Activated CD4-positive, CD25-positive, alpha-beta regulatory T cell (primary cell): Measurements from ENCODE around the gene KSR2.
A peak's percentile ranks its signal among the peaks of the same experiment; 100 is the strongest.

Experiments used
- DNase-seq, 4 experiments: peaks; one replicate each; lab custom pipeline; 2025; lab: John Stamatoyannopoulos, UW

Gene KSR2

GRCh38 chr12:117622741-117623140, 346.0 kb downstream of the KSR2 start:
- no peak for DNase-seq

- DNase-seq, result no peak
Measured at GRCh38 chr12:117622087-117622486, 346.7 kb downstream of the KSR2 start.

- DNase-seq, result no peak
Measured at GRCh38 chr12:117607778-117608177, 361.0 kb downstream of the KSR2 start.

GRCh38 chr12:117606945-117607344, 361.8 kb downstream of the KSR2 start:
- no peak for DNase-seq

GRCh38 chr12:117606024-117606423, 362.8 kb downstream of the KSR2 start:
- no peak for DNase-seq

- no peak for DNase-seq
Measured at GRCh38 chr12:117603316-117604113, 365.3 kb downstream of the KSR2 start.

- DNase-seq, result no peak
Measured at GRCh38 chr12:117599849-117600248, 368.9 kb downstream of the KSR2 start.

GRCh38 chr12:117596968-117597367, 371.8 kb downstream of the KSR2 start:
- DNase-seq, result no peak

- DNase-seq, result no peak
Measured at GRCh38 chr12:117595751-117596150, 373.0 kb downstream of the KSR2 start.

GRCh38 chr12:117594481-117594880, 374.3 kb downstream of the KSR2 start:
- DNase-seq, result no peak

- no peak for DNase-seq
Measured at GRCh38 chr12:117593815-117594400, 374.9 kb downstream of the KSR2 start.

- no peak for DNase-seq
Measured at GRCh38 chr12:117592588-117593305, 376.0 kb downstream of the KSR2 start.

GRCh38 chr12:117590999-117591398, 377.8 kb downstream of the KSR2 start:
- DNase-seq, result no peak

- no peak for DNase-seq
Measured at GRCh38 chr12:117590386-117590785, 378.4 kb downstream of the KSR2 start.

- no peak for DNase-seq
Measured at GRCh38 chr12:117589021-117589420, 379.8 kb downstream of the KSR2 start.

GRCh38 chr12:117587631-117588287, 381.0 kb downstream of the KSR2 start:
- DNase-seq, result peak in 1 of 4 experiments; percentile 4

GRCh38 chr12:117583677-117584225, 385.0 kb downstream of the KSR2 start:
- DNase-seq, result no peak

GRCh38 chr12:117583092-117583491, 385.7 kb downstream of the KSR2 start:
- no peak for DNase-seq

GRCh38 chr12:117582135-117582784, 386.5 kb downstream of the KSR2 start:
- no peak for DNase-seq

- no peak for DNase-seq
Measured at GRCh38 chr12:117580718-117581062, 388.1 kb downstream of the KSR2 start.

- DNase-seq, result no peak
Measured at GRCh38 chr12:117580015-117580717, 388.6 kb downstream of the KSR2 start.
